Fibroblast of gingiva (primary cell): ENCODE data around the gene CARD18.
A peak's percentile ranks its signal among the peaks of the same experiment; 100 is the strongest.
"Not testable (repeated sequence)": the region's sequence is repeated elsewhere in the genome, so short reads cannot be mapped to it uniquely, and the experiment has no call there.

ENCODE experiments used
- DNase-seq: peaks from one replicate; pipeline ENCODE4 v3.0.0-alpha.2; 2011; ENCODE audit warnings: low read depth

Gene CARD18

GRCh38 chr11:105132716-105133511, 6.7 kb downstream of the CARD18 start:
- peak; percentile 60 for DNase-seq

- DNase-seq = no peak
These were observed 9.3 kb downstream of the CARD18 start for GRCh38 chr11:105130189-105130813.

DNA sequence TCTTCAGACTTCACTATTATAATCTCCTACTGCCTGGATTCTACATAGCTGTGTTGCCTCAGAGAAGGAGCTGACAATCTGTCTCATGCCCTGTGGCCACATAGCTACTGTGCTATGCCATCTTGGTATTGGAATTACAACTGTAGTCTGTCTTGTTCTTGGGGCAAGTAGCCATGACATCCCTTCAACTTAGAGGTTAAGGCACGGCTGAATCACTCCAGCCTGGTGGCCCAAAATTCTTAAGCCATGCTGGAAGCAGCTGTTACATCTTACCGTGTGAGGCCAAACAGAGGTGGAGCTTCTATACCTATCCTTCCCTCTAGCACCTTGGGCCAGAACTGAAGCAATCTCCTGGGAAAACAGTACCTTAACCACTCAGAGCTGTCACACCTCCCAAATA, 14.8 kb downstream of the CARD18 start:
- DNase-seq = no peak

DNA sequence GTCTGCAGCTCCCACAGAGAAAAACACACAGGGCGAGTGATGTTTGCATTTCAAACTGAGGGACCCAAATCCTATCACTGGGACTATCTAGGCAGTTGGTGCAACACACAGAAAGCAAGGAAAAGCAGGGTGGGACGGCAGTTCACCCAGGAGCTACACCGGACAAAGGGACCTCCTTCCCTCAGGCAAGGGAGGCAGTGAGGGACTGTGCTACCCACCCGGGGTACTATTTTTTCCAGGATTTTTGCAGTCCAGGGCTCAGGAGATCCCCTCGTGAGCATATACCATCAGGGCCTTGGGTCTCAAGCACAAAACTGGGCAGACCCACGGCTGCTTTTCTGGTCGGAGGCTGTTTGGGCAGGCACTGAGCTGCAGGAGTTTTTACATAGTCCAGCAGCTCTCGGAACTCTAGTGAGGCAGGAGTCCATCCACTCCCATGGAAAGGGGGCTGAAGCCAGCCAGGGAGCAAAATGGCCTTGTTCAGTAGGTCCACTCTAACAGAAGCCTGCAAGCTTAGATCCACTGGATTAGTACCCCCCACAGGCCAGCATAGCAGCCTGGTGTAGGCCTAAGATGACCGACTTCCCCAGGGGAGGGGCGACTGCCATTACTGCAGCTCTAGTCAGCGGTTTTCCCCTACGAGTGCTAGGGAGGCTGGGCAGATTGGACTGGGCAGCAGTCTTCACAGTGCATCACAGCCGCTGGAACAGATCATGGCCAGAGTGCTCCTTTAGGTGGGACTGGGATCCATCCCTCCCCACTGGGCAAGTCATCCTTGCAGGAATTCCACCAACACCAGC, 28.2 kb downstream of the CARD18 start:
- DNase-seq = no peak

GRCh38 chr11:105110688-105111030, 28.9 kb downstream of the CARD18 start:
- DNase-seq = no peak

DNA sequence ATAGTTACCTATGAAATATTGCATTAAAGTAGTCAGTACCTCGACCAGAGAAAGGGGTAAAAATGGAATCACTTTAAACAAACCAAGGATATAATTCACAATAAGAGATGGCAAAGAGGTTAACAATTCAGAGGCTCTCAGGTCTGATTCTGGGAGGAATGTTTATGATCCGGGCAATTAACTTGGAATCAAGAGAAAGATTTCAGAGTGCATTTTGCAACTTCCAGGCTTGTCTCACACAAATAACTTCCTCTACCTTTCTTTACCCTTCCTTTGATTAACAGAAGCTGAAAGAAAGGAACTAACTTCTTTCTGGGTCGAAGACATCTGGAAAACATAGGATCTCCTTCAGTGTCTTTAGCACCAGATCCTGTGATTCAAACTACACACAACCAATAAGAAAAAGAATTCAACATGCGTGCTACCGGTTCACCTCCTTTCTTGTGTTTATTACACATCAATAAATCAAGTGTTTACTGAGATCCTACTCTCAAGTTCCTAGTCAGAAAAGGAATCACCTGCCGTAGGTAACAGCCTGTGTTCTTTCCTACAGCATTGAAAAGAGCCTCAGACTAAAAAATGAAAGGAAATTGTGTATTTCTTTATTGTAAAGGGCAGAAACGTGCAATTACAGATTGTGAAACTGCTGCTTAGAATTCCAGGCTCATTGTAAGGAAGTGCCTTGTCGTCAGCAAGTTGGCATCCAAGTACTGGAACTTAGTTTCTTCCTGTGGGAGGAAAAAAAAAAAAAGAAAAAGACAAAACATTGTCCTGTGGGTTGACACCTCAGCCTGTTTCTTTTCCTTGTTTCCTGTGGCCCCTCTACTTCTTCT, 29.5 kb downstream of the CARD18 start:
- DNase-seq = peak; percentile 68

DNA sequence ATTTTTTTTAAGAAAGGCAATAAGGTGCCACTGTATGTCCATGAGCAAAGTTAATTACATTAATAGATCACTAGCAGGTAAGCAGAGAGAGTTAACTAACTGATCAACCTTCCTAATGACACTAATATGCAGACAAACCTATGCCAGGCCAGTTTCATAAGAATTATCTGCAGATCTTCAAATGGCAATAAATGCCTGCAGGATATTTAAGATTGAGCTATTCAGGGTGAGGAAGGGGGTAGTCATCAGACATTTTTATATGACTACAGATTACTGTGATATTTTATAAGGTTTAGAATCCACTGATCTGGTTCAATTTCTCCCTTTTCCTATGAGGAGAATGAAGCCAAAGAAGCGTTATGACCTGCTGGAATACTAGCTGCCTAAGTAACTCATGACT, 30.2 kb downstream of the CARD18 start:
- no peak for DNase-seq

- DNase-seq = no peak
These were observed 31.3 kb downstream of the CARD18 start for GRCh38 chr11:105108247-105108646.

DNA sequence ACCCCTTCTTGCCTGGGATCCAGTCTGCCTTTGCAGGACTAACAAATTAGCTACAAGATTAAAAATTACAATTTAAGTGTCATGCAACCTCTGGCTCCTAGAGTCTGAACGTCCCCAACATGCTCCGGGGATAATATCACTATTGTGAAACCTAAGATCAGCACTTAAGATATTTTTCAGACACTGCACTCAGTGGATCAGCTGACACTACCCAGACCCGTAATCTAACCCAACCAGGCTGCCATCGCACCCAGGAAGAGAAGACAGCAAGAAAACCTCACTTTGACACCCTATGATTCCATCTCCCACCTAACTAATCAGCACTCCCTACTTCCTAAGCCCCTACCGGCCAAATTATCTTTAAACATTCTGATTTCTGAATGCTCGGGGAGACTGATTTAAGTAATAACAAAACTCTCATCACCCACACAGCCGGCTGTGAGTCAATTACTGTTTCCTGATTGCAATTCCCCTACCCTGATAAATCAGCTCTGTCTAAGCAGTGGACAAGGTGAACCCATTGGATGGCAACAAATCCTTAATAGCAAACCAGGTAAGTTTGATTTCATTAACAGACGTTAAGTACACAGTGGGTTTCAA, 32.2 kb downstream of the CARD18 start:
- not testable (repeated sequence) for DNase-seq

DNA sequence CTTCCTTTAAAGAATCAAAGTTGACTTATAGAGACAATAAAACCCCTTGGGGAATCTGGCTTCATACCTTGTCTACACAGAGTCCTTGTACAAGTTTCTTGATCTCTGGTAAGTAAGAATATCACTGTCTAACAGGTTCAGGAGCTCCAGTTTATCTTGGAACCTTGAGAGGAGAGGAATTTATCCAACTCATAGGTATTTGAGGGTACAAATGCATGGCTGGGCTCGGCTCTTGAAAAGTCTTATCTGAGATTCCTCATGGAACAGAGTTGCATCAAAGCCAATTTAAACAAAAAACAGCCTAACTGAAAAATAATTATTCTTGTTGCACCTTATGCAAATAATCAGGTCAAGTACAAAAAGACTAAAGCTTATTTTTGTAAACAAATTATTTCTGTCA, 33.4 kb downstream of the CARD18 start:
- no peak for DNase-seq

- no peak for DNase-seq
These were observed 35.3 kb downstream of the CARD18 start for GRCh38 chr11:105104292-105104691.

DNA sequence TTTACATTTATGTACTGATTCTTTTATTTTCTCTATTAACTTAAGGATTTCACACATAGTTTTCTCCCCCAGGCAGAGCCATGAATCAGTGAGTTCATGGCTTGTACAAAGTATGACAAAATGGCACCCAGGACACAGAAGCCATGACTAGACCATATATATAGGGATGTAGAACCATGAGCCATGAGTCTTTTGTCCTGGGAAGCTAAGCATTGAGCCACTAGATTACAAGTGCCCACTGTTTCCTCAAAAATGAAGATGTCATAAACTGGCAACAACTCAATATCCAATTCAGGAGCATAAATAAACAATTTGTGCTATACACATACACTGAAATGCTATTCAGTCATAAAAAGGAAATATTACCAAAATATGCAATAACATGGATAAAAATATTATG, 36.2 kb downstream of the CARD18 start:
- no peak for DNase-seq

GRCh38 chr11:105102079-105102581, 37.4 kb downstream of the CARD18 start:
- DNase-seq = not testable (repeated sequence)

GRCh38 chr11:105100981-105101630, 38.5 kb downstream of the CARD18 start:
- DNase-seq = peak; percentile 4

- no peak for DNase-seq
These were observed 39.4 kb downstream of the CARD18 start for GRCh38 chr11:105100206-105100605.

- DNase-seq = not testable (repeated sequence)
These were observed 40.0 kb downstream of the CARD18 start for GRCh38 chr11:105099594-105099993.

- DNase-seq = no peak
These were observed 47.0 kb downstream of the CARD18 start for GRCh38 chr11:105092256-105093239.
